Measurements from ENCODE around the gene HOXB9.
A peak's percentile ranks its signal among the peaks of the same experiment; 100 is the strongest.

Gene HOXB9

GRCh38 chr17:48610282-48611211 is 15.6 kb downstream of the HOXB9 start, which contains the start of gene HOXB7:
TSS of gene HOXB7 (minus strand) at chr17:48611017. CDS start at chr17:48610918, 99 bp downstream.
- DNase-seq: peak; percentile 23

- DNase-seq: no peak
Observed at GRCh38 chr17:48609759-48610281, 16.3 kb downstream of the HOXB9 start.

- DNase-seq: no peak
Observed at GRCh38 chr17:48609033-48609432, 17.1 kb downstream of the HOXB9 start.

- DNase-seq: no peak
Observed at GRCh38 chr17:48608494-48608834, 17.7 kb downstream of the HOXB9 start.

- no peak for DNase-seq
Observed at GRCh38 chr17:48606892-48607614, 19.1 kb downstream of the HOXB9 start.

GRCh38 chr17:48605991-48606891 is 19.9 kb downstream of the HOXB9 start:
- no peak for DNase-seq

GRCh38 chr17:48605409-48605919 is 20.7 kb downstream of the HOXB9 start:
- no peak for DNase-seq

- DNase-seq: no peak
Observed at GRCh38 chr17:48604770-48605329, 21.3 kb downstream of the HOXB9 start, which contains the start of gene HOXB6. TSS of gene HOXB6 (minus strand) at chr17:48604986. CDS start at chr17:48598150, 6,836 bp downstream.

- DNase-seq: no peak
Observed at GRCh38 chr17:48603959-48604769, 22.0 kb downstream of the HOXB9 start.

GRCh38 chr17:48601539-48602425 is 24.4 kb downstream of the HOXB9 start:
- DNase-seq: no peak

GRCh38 chr17:48601207-48601538 is 25.0 kb downstream of the HOXB9 start:
- DNase-seq: no peak

GRCh38 chr17:48600244-48601098 is 25.7 kb downstream of the HOXB9 start:
- no peak for DNase-seq

- DNase-seq: no peak
Observed at GRCh38 chr17:48599354-48599753, 26.8 kb downstream of the HOXB9 start.

GRCh38 chr17:48598736-48599135 is 27.4 kb downstream of the HOXB9 start:
- no peak for DNase-seq

GRCh38 chr17:48597778-48598631 is 28.2 kb downstream of the HOXB9 start:
- peak; percentile 46 to 51 for DNase-seq

- DNase-seq: no peak
Observed at GRCh38 chr17:48597528-48597777, 28.7 kb downstream of the HOXB9 start.

- no peak for DNase-seq
Observed at GRCh38 chr17:48596735-48597527, 29.2 kb downstream of the HOXB9 start.
